HepG2 (cell line): ENCODE data around the gene MAPK6. TPM values are rescaled to one million over a fixed set of nuclear protein-coding genes. Genes with fewer than 3 reads are reported as not detected.

Source experiments
- ATAC-seq: fragments of 200-7000 bp; cut with Tn5 transposase; 3 replicates; pipeline ENCODE4 v1.9.1; 2020; ENCODE audit warnings: mild to moderate bottlenecking, moderate library complexity
- BruUV-seq: library from RNA; stranded (reverse); fragments of 400-500 nt; replicated peaks from 2 replicates; lab custom pipeline; 2021; lab: Mats Ljungman, UMichigan
- CTCF ChIA-PET: fragments of 300-600 bp; formaldehyde crosslinking; extraction: SDS; loops from one replicate; lab custom pipeline; 2021; ENCODE audit warnings: low total read pairs, inconsistent platforms, low intra/inter-chr PET ratio; lab: Yijun Ruan, JAX
- POLR2A ChIA-PET: fragments of 350-600 bp; sonication (Branson Sonifier 250); formaldehyde crosslinking; loops from one replicate; lab custom pipeline; 2020; ENCODE audit warnings: antibody characterized with exemption, inconsistent platforms; lab: Yijun Ruan, JAX
- DNase-seq: peaks from one replicate; pipeline ENCODE4 v3.0.0-alpha.2; 2015; ENCODE audit warnings: low spot score
- FAIRE-seq: peaks from 3 replicates; lab custom pipeline; 2011; peaks lifted over from hg19 to GRCh38; lab: Jason Lieb, UNC
- H2AFZ ChIP-seq: one replicate; pipeline ENCODE4 v1.6.1; 2011; ENCODE audit warnings: low read length, inconsistent platforms
- H3K27ac ChIP-seq: fragments of 300-600 bp; 3 replicates; pipeline ENCODE4 v1.8.0; 2011; ENCODE audit warnings: mixed run types, mild to moderate bottlenecking, mixed read lengths, low read length, inconsistent platforms; ENCODE audit not compliant: insufficient read depth; ENCODE audit errors: extremely low read length
- H3K27me3 ChIP-seq, 2 experiments: fragments of 200-600 bp in 1 of 2; 2 replicates in 1 of 2; 3 replicates in 1 of 2; pipeline versions ENCODE4 v1.6.0 to v1.8.0; 2011; ENCODE audit warnings: low read length in 2 of 2, mild to moderate bottlenecking in 2 of 2, moderate library complexity in 2 of 2, inconsistent platforms in 1 of 2; ENCODE audit not compliant: insufficient read depth in 2 of 2, control insufficient read depth in 1 of 2
- H3K36me3 ChIP-seq, 2 experiments: fragments of 200-600 bp in 1 of 2; replicated peaks in 1 of 2; 2 replicates in 1 of 2; 3 replicates in 1 of 2; pipeline versions ENCODE4 v1.5.1 to v1.8.0; 2011; ENCODE audit warnings: low read length in 2 of 2, inconsistent platforms in 1 of 2; ENCODE audit not compliant: insufficient read depth in 2 of 2, control insufficient read depth in 1 of 2
- H3K4me1 ChIP-seq: 2 replicates; pipeline ENCODE4 v1.5.1; 2012; ENCODE audit warnings: low read length, inconsistent platforms; ENCODE audit not compliant: insufficient read depth
- H3K4me2 ChIP-seq: 2 replicates; pipeline ENCODE4 v1.6.0; 2011; ENCODE audit warnings: low read depth, low read length, inconsistent platforms
- H3K4me3 ChIP-seq, 3 experiments: fragments of 200-600 bp in 1 of 3; sonication (generic), shearing (Covaris generic) in 1 of 3; replicated peaks in 1 of 3; 2 replicates each; pipeline ENCODE4 v1.5.1; 2011 to 2016; ENCODE audit warnings: low read length in 3 of 3, inconsistent platforms in 2 of 3, low read depth in 2 of 3, mild to moderate bottlenecking in 2 of 3, control low read depth in 1 of 3, mixed read lengths in 1 of 3; ENCODE audit not compliant: insufficient read depth in 1 of 3
- H3K79me2 ChIP-seq: one replicate; pipeline ENCODE4 v1.6.1; 2011; ENCODE audit warnings: low read length, inconsistent platforms; ENCODE audit not compliant: insufficient read depth
- H3K9ac ChIP-seq: 2 replicates; pipeline ENCODE4 v1.6.0; 2011; ENCODE audit warnings: mild to moderate bottlenecking, low read depth, low read length, inconsistent platforms; ENCODE audit not compliant: insufficient read depth
- H3K9me3 ChIP-seq: 2 replicates; pipeline ENCODE4 v1.5.1; 2012; ENCODE audit warnings: mild to moderate bottlenecking, low read length
- H4K20me1 ChIP-seq: 2 replicates; pipeline ENCODE4 v1.6.0; 2011; ENCODE audit warnings: inconsistent platforms, mild to moderate bottlenecking, low read length, moderate library complexity; ENCODE audit not compliant: insufficient read depth
- ASH2L ChIP-seq: fragments of 300-600, 200-600 bp; sonication (generic); IDR thresholded peaks from 2 replicates; pipeline ENCODE4 v1.7.0; 2017; ENCODE audit warnings: low read depth, mild to moderate bottlenecking, moderate library complexity, mixed read lengths, low read length; ENCODE audit not compliant: insufficient read length
- ATF3 ChIP-seq: sonication (generic); formaldehyde crosslinking; IDR thresholded peaks from 2 replicates; pipeline ENCODE4 v1.4.0; 2020; ENCODE audit warnings: missing genetic modification reagents
- BRCA1 ChIP-seq: sonication (generic); formaldehyde crosslinking; IDR thresholded peaks from 2 replicates; pipeline ENCODE4 v1.4.0; 2020; ENCODE audit warnings: missing genetic modification reagents
- CEBPB ChIP-seq: IDR thresholded peaks from 2 replicates; pipeline ENCODE4 v1.6.1; 2011; ENCODE audit warnings: low read depth, low read length, improper control_type of control experiment, borderline replicate concordance
- CHD4 ChIP-seq: fragments of 200-600 bp; sonication (generic); IDR thresholded peaks from 2 replicates; pipeline ENCODE4 v1.7.0; 2017; ENCODE audit warnings: mild to moderate bottlenecking, low read length, borderline replicate concordance
- CREB1 ChIP-seq, 2 experiments: fragments of 450-650 bp in 1 of 2; IDR thresholded peaks; 2 replicates each; pipeline ENCODE4 v1.6.1; 2016 to 2017; ENCODE audit warnings: control low read depth in 1 of 2, mild to moderate bottlenecking in 1 of 2, missing compliant biosample characterization in 1 of 2, missing genetic modification characterization in 1 of 2
- EED ChIP-seq: sonication (generic); formaldehyde crosslinking; IDR thresholded peaks from 2 replicates; pipeline ENCODE4 v1.5.0; 2020; ENCODE audit warnings: mild to moderate bottlenecking, missing genetic modification reagents
- FOSL1 ChIP-seq: sonication (generic); formaldehyde crosslinking; IDR thresholded peaks from 2 replicates; pipeline ENCODE4 v1.9.0; 2021; ENCODE audit warnings: missing genetic modification reagents, borderline replicate concordance
- FOSL2 ChIP-seq: sonication (generic); formaldehyde crosslinking; IDR thresholded peaks from 2 replicates; pipeline ENCODE4 v1.4.0; 2020; ENCODE audit warnings: missing genetic modification reagents
- HNF1A ChIP-seq, 2 experiments: sonication (generic) in 1 of 2; formaldehyde crosslinking in 1 of 2; IDR thresholded peaks; 2 replicates each; pipeline versions ENCODE4 v1.4.0 to v1.6.1; 2016 to 2020; ENCODE audit warnings: borderline replicate concordance in 1 of 2, low read depth in 1 of 2, mild to moderate bottlenecking in 1 of 2, missing genetic modification reagents in 1 of 2
- MAFG ChIP-seq: sonication (generic); formaldehyde crosslinking; IDR thresholded peaks from 2 replicates; pipeline ENCODE4 v1.5.1; 2020; ENCODE audit warnings: mild to moderate bottlenecking, missing genetic modification reagents
- MBD4 ChIP-seq: IDR thresholded peaks from 2 replicates; pipeline ENCODE4 v1.6.1; 2012; ENCODE audit warnings: low read length, inconsistent platforms, borderline replicate concordance
- MED1 ChIP-seq: sonication (generic); formaldehyde crosslinking; IDR thresholded peaks from 2 replicates; pipeline ENCODE4 v1.4.0; 2020; ENCODE audit warnings: missing genetic modification reagents
- POLR2A ChIP-seq, 2 experiments: IDR thresholded peaks; 2 replicates each; pipeline ENCODE4 v1.6.1; 2011; ENCODE audit warnings: low read depth in 2 of 2, low read length in 2 of 2, mild to moderate bottlenecking in 1 of 2, moderate library complexity in 1 of 2; ENCODE audit not compliant: insufficient read depth in 1 of 2
- RBFOX2 ChIP-seq: fragments of 200-400 bp; formaldehyde crosslinking; IDR thresholded peaks from 2 replicates; pipeline ENCODE4 v1.6.1; 2017; ENCODE audit warnings: low read depth, mild to moderate bottlenecking, low read length
- SAP130 ChIP-seq: IDR thresholded peaks from 2 replicates; pipeline ENCODE4 v1.6.1; 2016; ENCODE audit warnings: low read depth
- SNAI1 ChIP-seq: sonication (generic); formaldehyde crosslinking; IDR thresholded peaks from 2 replicates; pipeline ENCODE4 v1.5.0; 2020; ENCODE audit warnings: mild to moderate bottlenecking, missing genetic modification reagents, borderline replicate concordance
- SOX6 ChIP-seq, 2 experiments: fragments of 450-650 bp in 1 of 2; sonication (generic) in 1 of 2; formaldehyde crosslinking in 1 of 2; IDR thresholded peaks; 2 replicates each; pipeline versions ENCODE4 v1.4.0 to v1.6.1; 2017 to 2020; ENCODE audit warnings: antibody characterized with exemption in 1 of 2, mild to moderate bottlenecking in 1 of 2, missing genetic modification reagents in 1 of 2
- TBX3 ChIP-seq: fragments of 450-650 bp; IDR thresholded peaks from 2 replicates; pipeline ENCODE4 v1.6.1; 2017; ENCODE audit warnings: antibody characterized with exemption, mild to moderate bottlenecking, inconsistent platforms, borderline replicate concordance
- ZNF34 ChIP-seq: sonication (generic); formaldehyde crosslinking; IDR thresholded peaks from 2 replicates; pipeline ENCODE4 v1.4.0; 2020; ENCODE audit warnings: mild to moderate bottlenecking, missing genetic modification reagents, borderline replicate concordance
- ZNF772 ChIP-seq: sonication (generic); formaldehyde crosslinking; IDR thresholded peaks from 2 replicates; pipeline ENCODE4 v1.5.0; 2020; ENCODE audit warnings: mild to moderate bottlenecking, missing genetic modification reagents
- WGBS: methylation state at CpG from one replicate; pipeline ENCODE4 v1.1.6; 2017; ENCODE audit warnings: low lambda C conversion rate; 5-methylcytosine and 5-hydroxymethylcytosine counted together
- in situ Hi-C: cut with HindIII; loops from 2 replicates; pipeline ENCODE4 v1.10.0; 2017; ENCODE audit warnings: low pct_unique_long_range_greater_than_20kb; ENCODE audit not compliant: extremely low pct_ligation_motif_present
- intact Hi-C: fragments of 100-400 bp; cut with micrococcal nuclease; formaldehyde crosslinking; loops from one replicate; pipeline ENCODE4 v1.10.0; 2022; ENCODE audit not compliant: unreplicated experiment
- polyA plus RNA-seq, 8 experiments: library from polyadenylated mRNA; depleted of rRNA in 3 of 8; stranded (reverse) in 7 of 8; unstranded in 1 of 8; fragments of >200 nt; fragmentation: Illumina TruSeq in 4 of 8; extraction: Trizol in 4 of 8; gene quantifications; 2 replicates each; pipeline versions ENCODE4 v1.2.1 to v1.2.3, GENCODE V29; 2011 to 2016; ENCODE audit warnings: low read depth in 4 of 8, missing spikeins in 1 of 8, mixed read lengths in 1 of 8; ENCODE audit not compliant: insufficient read depth in 1 of 8
- total RNA-seq, 5 experiments: library from RNA; depleted of rRNA; stranded (reverse); fragments of >200 nt; fragmentation: Illumina TruSeq; extraction: Trizol; gene quantifications; 2 replicates each; pipeline ENCODE4 v1.2.3, GENCODE V29; 2016; ENCODE audit warnings: low read depth in 1 of 5

MAPK6 gene
- total and polyA plus RNA-seq, 2 of the 13 experiments (the other 11 are each of a cell fraction or from before 2014, with no cell fraction given): 89.5 to 99.7 TPM

GRCh38 chr15:52021128-52021671, 2.2 kb downstream of the MAPK6 start:
- Histone ChIP-seq H2AFZ (no peak overlapping the region), H3K9me3 (no peaks in the 10 kb centered on the region), H4K20me1 (peaks cover 39% of the 10 kb centered on the region), H3K79me2 (peaks cover 71% of the 10 kb centered on the region), H3K27me3 (no peaks in the 10 kb centered on the region; a peak in 1 of 5 replicates), H3K4me3 (peak overlapping the region; percentile 62 to 99 (median 77)), H3K4me1 (peaks cover 61% of the 10 kb centered on the region), H3K4me2 (peak overlapping the region; percentile 96), H3K27ac (peak overlapping the region; percentile 99), H3K9ac (peak overlapping the region; percentile 99), H3K36me3 (no peaks in the 10 kb centered on the region; a peak in 2 of 5 replicates)
- CTCF ChIA-PET: no interaction called here
- POLR2A ChIA-PET: interaction anchor here (0.8 to 2.9 kb wide), 8 partner anchors 11 to 113 kb away, joined by 4 to 36 read pairs (median 6); partner anchors contain the start of gene LEO1
- WGBS: 0% methylated on average over 4 of the region's 4 CpGs
- ATAC-seq (no peak), DNase-seq (peak; percentile 74), FAIRE-seq (no peak)
- no TSS peak for BruUV-seq
- intact Hi-C loops (loop anchor here (2.0 kb wide), 2 partner anchors 38 to 58 kb away; no protein-coding TSS in a partner anchor), in situ Hi-C loops (no loop called here)
- TF ChIP-seq MAFG (CRISPR knock-in tag) (peak; percentile 93), CHD4 (no peak), TBX3 (no peak), MBD4 (no peak), SNAI1 (CRISPR knock-in tag) (no peak), BRCA1 (CRISPR knock-in tag) (no peak), SAP130 (CRISPR knock-in tag) (peak; percentile 85), ASH2L (peak; percentile 24), FOSL2 (peak; percentile 94), CEBPB (peak; percentile 44; the same call in 1 of the 2 replicates), ATF3 (CRISPR knock-in tag) (peak; percentile 79), SOX6 (IDR thresholded peaks at IDR 0.05) (no peak), SOX6 (CRISPR knock-in tag; IDR thresholded peaks at IDR 0.05) (no peak), HNF1A (IDR thresholded peaks at IDR 0.05; ENCODE audit: low read depth) (no peak), HNF1A (CRISPR knock-in tag; IDR thresholded peaks at IDR 0.05; ENCODE audit: borderline replicate concordance) (no peak), POLR2A (IDR thresholded peaks at IDR 0.05; ENCODE audit: insufficient read depth in 1 of 2, low read depth in 2 of 2, low read length in 2 of 2) (peak in 1 of 2 experiments; percentile 48; a peak in 1 of 4 replicates), FOSL1 (CRISPR knock-in tag) (peak; percentile 68; the same call in 1 of the 2 replicates), ZNF772 (CRISPR knock-in tag) (no peak), MED1 (CRISPR knock-in tag) (peak; percentile 27; the same call in 1 of the 2 replicates), EED (no peak), RBFOX2 (peak; percentile 26; the same call in 1 of the 2 replicates), ZNF34 (CRISPR knock-in tag) (no peak), CREB1 (IDR thresholded peaks at IDR 0.05) (peak; percentile 44), CREB1 (CRISPR knock-in tag; IDR thresholded peaks at IDR 0.05) (peak; percentile 54)
